HepG2 (cell line): ENCODE results near the gene MAP3K2. TPM values are rescaled to one million over a fixed set of nuclear protein-coding genes. Genes with fewer than 3 reads are reported as not detected.

Experiments
- DDIT3 ChIP-seq: sonication (generic); formaldehyde crosslinking; IDR thresholded peaks from 2 replicates; pipeline ENCODE4 v1.4.0; 2020; ENCODE audit warnings: mild to moderate bottlenecking, missing genetic modification reagents
- DMAP1 ChIP-seq: IDR thresholded peaks from 2 replicates; pipeline ENCODE4 v1.6.1; 2016
- ELF3 ChIP-seq: IDR thresholded peaks from 2 replicates; pipeline ENCODE4 v1.6.1; 2016; ENCODE audit warnings: missing genetic modification reagents, missing compliant biosample characterization
- KAT2B ChIP-seq: fragments of 150-350 bp; IDR thresholded peaks from 2 replicates; pipeline ENCODE4 v1.6.1; 2014; ENCODE audit warnings: low read depth, low read length, borderline replicate concordance
- MBD4 ChIP-seq: IDR thresholded peaks from 2 replicates; pipeline ENCODE4 v1.6.1; 2012; ENCODE audit warnings: low read length, inconsistent platforms, borderline replicate concordance
- PHF5A ChIP-seq: IDR thresholded peaks from one replicate; pipeline ENCODE4 v1.6.1; 2018; ENCODE audit warnings: low read depth, missing genetic modification reagents; ENCODE audit not compliant: unreplicated experiment
- RBM22 ChIP-seq: fragments of 200-400 bp; formaldehyde crosslinking; optimal IDR thresholded peaks from 2 replicates; pipeline ENCODE3; 2017; ENCODE audit warnings: mild to moderate bottlenecking, low read length, moderate library complexity
- RCOR2 ChIP-seq: IDR thresholded peaks from 2 replicates; pipeline ENCODE4 v1.6.1; 2016; ENCODE audit warnings: missing biosample characterization, missing genetic modification reagents
- RFX5 ChIP-seq: IDR thresholded peaks from 2 replicates; pipeline ENCODE4 v1.6.1; 2011; ENCODE audit warnings: low read depth, low read length, improper control_type of control experiment
- SMARCE1 ChIP-seq: fragments of 450-650 bp; IDR thresholded peaks from 2 replicates; pipeline ENCODE4 v1.6.1; 2017; ENCODE audit warnings: borderline replicate concordance
- SMC3 ChIP-seq: IDR thresholded peaks from 2 replicates; pipeline ENCODE4 v1.6.1; 2011; ENCODE audit warnings: low read length, improper control_type of control experiment
- TFAP4 ChIP-seq: sonication (generic); IDR thresholded peaks from 2 replicates; pipeline ENCODE4 v1.6.1; 2016; ENCODE audit warnings: low read depth, borderline replicate concordance
- TFDP1 ChIP-seq: IDR thresholded peaks from 2 replicates; pipeline ENCODE4 v1.6.1; 2016; ENCODE audit warnings: missing compliant biosample characterization, missing genetic modification reagents, borderline replicate concordance
- THYN1 ChIP-seq: sonication (generic); formaldehyde crosslinking; IDR thresholded peaks from 2 replicates; pipeline ENCODE4 v1.8.1; 2023; ENCODE audit warnings: low read depth, mild to moderate bottlenecking, moderate library complexity, missing genetic modification reagents, borderline replicate concordance
- ZFYVE20 ChIP-seq: sonication (generic); formaldehyde crosslinking; IDR thresholded peaks from 2 replicates; pipeline ENCODE4 v1.8.0; 2023; ENCODE audit warnings: low read depth, mild to moderate bottlenecking, moderate library complexity, missing genetic modification reagents, borderline replicate concordance
- ZNF281 ChIP-seq: sonication (generic); formaldehyde crosslinking; IDR thresholded peaks from 2 replicates; pipeline ENCODE4 v1.4.0; 2020; ENCODE audit warnings: missing genetic modification reagents, borderline replicate concordance
- ZNF687 ChIP-seq: sonication (generic); formaldehyde crosslinking; IDR thresholded peaks from 2 replicates; pipeline ENCODE4 v1.5.1; 2020; ENCODE audit warnings: mild to moderate bottlenecking, missing genetic modification reagents, moderate library complexity
- ZNF703 ChIP-seq: sonication (generic); formaldehyde crosslinking; IDR thresholded peaks from 2 replicates; pipeline ENCODE4 v1.5.1; 2020; ENCODE audit warnings: missing genetic modification reagents, mild to moderate bottlenecking, moderate library complexity, borderline replicate concordance
- ZZZ3 ChIP-seq: sonication (generic); formaldehyde crosslinking; IDR thresholded peaks from 2 replicates; pipeline ENCODE4 v1.4.0; 2020; ENCODE audit warnings: missing genetic modification reagents, mild to moderate bottlenecking, borderline replicate concordance
- polyA plus RNA-seq, 8 experiments: library from polyadenylated mRNA; depleted of rRNA in 3 of 8; stranded (reverse) in 7 of 8; unstranded in 1 of 8; fragments of >200 nt; fragmentation: Illumina TruSeq in 4 of 8; extraction: Trizol in 4 of 8; gene quantifications; 2 replicates each; pipeline versions ENCODE4 v1.2.1 to v1.2.3, GENCODE V29; 2011 to 2016; ENCODE audit warnings: low read depth in 4 of 8, missing spikeins in 1 of 8, mixed read lengths in 1 of 8; ENCODE audit not compliant: insufficient read depth in 1 of 8
- total RNA-seq, 5 experiments: library from RNA; depleted of rRNA; stranded (reverse); fragments of >200 nt; fragmentation: Illumina TruSeq; extraction: Trizol; gene quantifications; 2 replicates each; pipeline ENCODE4 v1.2.3, GENCODE V29; 2016; ENCODE audit warnings: low read depth in 1 of 5

Gene MAP3K2
- total and polyA plus RNA-seq, 2 of the 13 experiments (the other 11 are each of a cell fraction or from before 2014, with no cell fraction given), result 12.2 to 37.2 TPM

GRCh38 chr2:127414638-127415592 is 27.1 kb upstream of the MAP3K2 start (continued):
- TF ChIP-seq ZFYVE20 (no peak), DMAP1 (CRISPR knock-in tag) (0 out of 2 replicates have a peak, but pooled peaks have one; percentile 36), ELF3 (CRISPR knock-in tag) (0 out of 2 replicates have a peak, but pooled peaks have one; percentile 17), DDIT3 (CRISPR knock-in tag) (no peak), PHF5A (peak; percentile 57), RFX5 (no peak), KAT2B (no peak), SMC3 (no peak), SMARCE1 (no peak), TFDP1 (CRISPR knock-in tag) (0 out of 2 replicates have a peak, but pooled peaks have one; percentile 28), THYN1 (no peak), ZZZ3 (no peak), ZNF703 (CRISPR knock-in tag) (no peak), MBD4 (no peak), TFAP4 (peak; percentile 59; the same call in 1 of the 2 replicates), ZNF687 (CRISPR knock-in tag) (peak; percentile 71), RBM22 (no peak), ZNF281 (CRISPR knock-in tag) (no peak; the same call in 1 of the 2 replicates), RCOR2 (CRISPR knock-in tag) (0 out of 2 replicates have a peak, but pooled peaks have one; percentile 32)
